GM13977 (cell line): ENCODE results near the gene CBFA2T3.

Experiments
- DNase-seq: peaks from one replicate; pipeline ENCODE4 v3.0.0; 2012; ENCODE audit warnings: low spot score
- CTCF ChIP-seq: IDR thresholded peaks from 2 replicates; pipeline ENCODE4 v1.5.1; 2012; ENCODE audit warnings: mild to moderate bottlenecking, control low read depth; ENCODE audit not compliant: insufficient read depth; ENCODE audit errors: extremely low read depth, missing control alignments
- in situ Hi-C: fragments of 300-500 bp; cut with MboI; formaldehyde crosslinking; loops from one replicate; pipeline ENCODE4 v1.12.0; 2022; ENCODE audit warnings: low sequenced_read_pairs, low pct_unique_long_range_greater_than_20kb, mixed read lengths, inconsistent platforms; ENCODE audit not compliant: unreplicated experiment

The CBFA2T3 gene

GRCh38 chr16:88977018-88977811 lies at the start of gene CBFA2T3:
CBFA2T3 (minus strand) TSS chr16:88977207; CDS start chr16:88976807, 400 bp downstream.
- no peak for DNase-seq
- TF ChIP-seq CTCF = no peak

GRCh38 chr16:89026121-89026612 lies 49.2 kb upstream of the CBFA2T3 start:
- no peak for DNase-seq
- in situ Hi-C loops = no loop called here
- no peak for TF ChIP-seq CTCF

More at GRCh38 chr16:88977018-88977811, at the start of gene CBFA2T3:
- in situ Hi-C loops = no loop called here

GRCh38 chr16:89025636-89026035 lies 48.6 kb upstream of the CBFA2T3 start:
- no peak for TF ChIP-seq CTCF
- no peak for DNase-seq
- in situ Hi-C loops = no loop called here

- no peak for TF ChIP-seq CTCF
- no peak for DNase-seq
- in situ Hi-C loops = no loop called here
Observed at GRCh38 chr16:89024546-89025060, 47.6 kb upstream of the CBFA2T3 start.

GRCh38 chr16:89023621-89024511 lies 46.9 kb upstream of the CBFA2T3 start:
- DNase-seq = no peak
- in situ Hi-C loops = no loop called here
- no peak for TF ChIP-seq CTCF

GRCh38 chr16:89023151-89023551 lies 46.1 kb upstream of the CBFA2T3 start:
- no peak for TF ChIP-seq CTCF
- no peak for DNase-seq
- in situ Hi-C loops = no loop called here
